SK-N-SH (cell line): ENCODE results near the gene KRT72. TPM values are rescaled to one million over a fixed set of nuclear protein-coding genes. Genes with fewer than 3 reads are reported as not detected.

Experiments
- CTCF ChIA-PET: fragments of 300-600, 350-600 bp; formaldehyde crosslinking; extraction: SDS; loops from one replicate; lab custom pipeline; 2021; lab: Yijun Ruan, JAX
- POLR2A ChIA-PET: fragments of 350-600 bp; sonication (Branson Sonifier 250); formaldehyde crosslinking; extraction: SDS; loops from one replicate; lab custom pipeline; 2020; ENCODE audit warnings: antibody characterized with exemption, inconsistent platforms; lab: Yijun Ruan, JAX
- DNase-seq: peaks from one replicate; pipeline ENCODE4 v3.0.0; 2012
- H2AFZ ChIP-seq: fragments of 200-600 bp; sonication (generic); 2 replicates; pipeline ENCODE4 v1.8.1; 2016; ENCODE audit warnings: antibody characterized with exemption, mild to moderate bottlenecking, low read depth
- H3F3A ChIP-seq: fragments of 200-600 bp; sonication (generic); replicated peaks from 2 replicates; pipeline ENCODE3; 2016; ENCODE audit warnings: antibody characterized with exemption, mild to moderate bottlenecking; ENCODE audit not compliant: insufficient read depth
- H3K27ac ChIP-seq, 2 experiments: fragments of 200-500 bp in 1 of 2; fragments of 200-600 bp in 1 of 2; sonication (Bioruptor generic) in 1 of 2; sonication (generic), shearing (Covaris generic) in 1 of 2; 2 replicates each; pipeline versions ENCODE4 v1.5.1 to v1.6.1; 2014 to 2016; ENCODE audit warnings: low read depth in 2 of 2, inconsistent platforms in 1 of 2, low read length in 1 of 2, mild to moderate bottlenecking in 1 of 2, mixed read lengths in 1 of 2
- H3K27me3 ChIP-seq: fragments of 200-600 bp; sonication (generic), shearing (Covaris generic); 2 replicates; pipeline ENCODE4 v1.6.1; 2016; ENCODE audit warnings: mixed run types; ENCODE audit not compliant: insufficient read depth
- H3K36me3 ChIP-seq, 2 experiments: fragments of 200-500 bp in 1 of 2; fragments of 200-600 bp in 1 of 2; sonication (Bioruptor generic) in 1 of 2; sonication (generic) in 1 of 2; replicated peaks in 1 of 2; 2 replicates each; pipeline versions ENCODE3 to v1.5.1; 2014 to 2016; ENCODE audit warnings: low read length in 1 of 2, mild to moderate bottlenecking in 1 of 2; ENCODE audit not compliant: insufficient read depth in 2 of 2, control insufficient read depth in 1 of 2
- H3K4me1 ChIP-seq, 2 experiments: fragments of 200-500 bp in 1 of 2; fragments of 200-600 bp in 1 of 2; sonication (Bioruptor generic) in 1 of 2; sonication (generic), shearing (Covaris generic) in 1 of 2; 2 replicates each; pipeline versions ENCODE4 v1.5.1 to v1.6.1; 2014 to 2016; ENCODE audit warnings: low read depth in 1 of 2, low read length in 1 of 2, mixed run types in 1 of 2; ENCODE audit not compliant: insufficient read depth in 2 of 2, control insufficient read depth in 1 of 2
- H3K4me2 ChIP-seq: fragments of 200-600 bp; sonication (generic), shearing (Covaris generic); 2 replicates; pipeline ENCODE4 v1.6.1; 2017; ENCODE audit warnings: mixed run types
- H3K4me3 ChIP-seq, 2 experiments: fragments of 200-500 bp in 1 of 2; fragments of 200-600 bp in 1 of 2; sonication (Bioruptor generic) in 1 of 2; sonication (generic), shearing (Covaris generic) in 1 of 2; 2 replicates each; pipeline versions ENCODE4 v1.5.1 to v1.8.1; 2014 to 2016; ENCODE audit warnings: low read depth in 2 of 2, inconsistent platforms in 1 of 2, low read length in 1 of 2, mild to moderate bottlenecking in 1 of 2, mixed read lengths in 1 of 2, moderate library complexity in 1 of 2
- H3K79me2 ChIP-seq: fragments of 200-600 bp; sonication (generic); 2 replicates; pipeline ENCODE4 v1.8.1; 2017; ENCODE audit warnings: mild to moderate bottlenecking; ENCODE audit not compliant: insufficient read depth
- H3K9ac ChIP-seq: fragments of 200-600 bp; sonication (generic); 2 replicates; pipeline ENCODE4 v1.6.1; 2017; ENCODE audit warnings: mixed run types
- H3K9me2 ChIP-seq: fragments of 200-600 bp; sonication (generic); 2 replicates; pipeline ENCODE4 v1.6.1; 2017; ENCODE audit warnings: mixed run types
- H3K9me3 ChIP-seq: fragments of 200-600 bp; sonication (generic); 2 replicates; pipeline ENCODE4 v1.6.1; 2017; ENCODE audit warnings: mixed run types, mild to moderate bottlenecking, moderate library complexity
- H4K20me1 ChIP-seq: fragments of 200-600 bp; sonication (generic); 2 replicates; pipeline ENCODE4 v1.6.1; 2017; ENCODE audit warnings: mild to moderate bottlenecking, mixed run types; ENCODE audit not compliant: insufficient read depth
- ELF1 ChIP-seq: IDR thresholded peaks from 2 replicates; pipeline ENCODE4 v1.4.0; 2012
- EZH2phosphoT487 ChIP-seq: fragments of 200-600 bp; sonication (generic); IDR thresholded peaks from 2 replicates; pipeline ENCODE4 v1.6.1; 2017; ENCODE audit warnings: low read depth, mixed run types, mild to moderate bottlenecking, antibody characterized with exemption, moderate library complexity, borderline replicate concordance
- FOSL2 ChIP-seq: IDR thresholded peaks from 2 replicates; pipeline ENCODE4 v1.4.0; 2012; ENCODE audit warnings: low read depth, mild to moderate bottlenecking, moderate library complexity, borderline replicate concordance
- FOXM1 ChIP-seq: IDR thresholded peaks from 2 replicates; pipeline ENCODE4 v1.4.0; 2012; ENCODE audit warnings: low read depth, mild to moderate bottlenecking
- MXI1 ChIP-seq: IDR thresholded peaks from 2 replicates; pipeline ENCODE4 v1.6.1; 2012; ENCODE audit warnings: mild to moderate bottlenecking, low read depth, low read length, improper control_type of control experiment
- POLR2AphosphoS5 ChIP-seq: IDR thresholded peaks from 2 replicates; pipeline ENCODE4 v1.6.1; 2012; ENCODE audit warnings: low read depth, low read length
- RAD21 ChIP-seq: IDR thresholded peaks from 2 replicates; pipeline ENCODE4 v1.6.1; 2012; ENCODE audit warnings: mild to moderate bottlenecking, low read length
- RCOR1 ChIP-seq: fragments of 150-350 bp; IDR thresholded peaks from 2 replicates; pipeline ENCODE4 v1.6.1; 2017; ENCODE audit warnings: antibody characterized with exemption, low read length
- RXRA ChIP-seq: IDR thresholded peaks from 2 replicates; pipeline ENCODE4 v1.4.0; 2012; ENCODE audit warnings: low read depth, mild to moderate bottlenecking, borderline replicate concordance
- SIN3A ChIP-seq: IDR thresholded peaks from 2 replicates; pipeline ENCODE4 v1.6.1; 2012; ENCODE audit warnings: low read depth, mild to moderate bottlenecking, low read length, moderate library complexity, borderline replicate concordance
- SMC3 ChIP-seq: IDR thresholded peaks from 2 replicates; pipeline ENCODE4 v1.6.1; 2012; ENCODE audit warnings: low read depth, low read length, improper control_type of control experiment
- TAF1 ChIP-seq: IDR thresholded peaks from 2 replicates; pipeline ENCODE4 v1.6.1; 2012; ENCODE audit warnings: low read depth, mild to moderate bottlenecking, low read length, moderate library complexity, borderline replicate concordance
- TEAD4 ChIP-seq: IDR thresholded peaks from 2 replicates; pipeline ENCODE4 v1.4.0; 2012; ENCODE audit warnings: mild to moderate bottlenecking, borderline replicate concordance; ENCODE audit not compliant: insufficient read depth
- WGBS: methylation state at CpG from one replicate; pipeline ENCODE4 v1.1.6; 2017; ENCODE audit warnings: low lambda C conversion rate; 5-methylcytosine and 5-hydroxymethylcytosine counted together
- polyA plus RNA-seq, 3 experiments: library from polyadenylated mRNA; depleted of rRNA; stranded (reverse); fragments of >200 nt; gene quantifications; 2 replicates each; pipeline ENCODE4 v1.2.3, GENCODE V29; 2012
- TF ChIP-seq, protein P1 (sequence below): fragments of 150-350 bp; IDR thresholded peaks from 2 replicates; pipeline ENCODE4 v1.6.1; 2016; ENCODE audit warnings: mild to moderate bottlenecking, low read depth, low read length
- TF ChIP-seq, protein P2 (sequence below): IDR thresholded peaks from 2 replicates; pipeline ENCODE4 v1.4.0; 2012; ENCODE audit warnings: low read depth
- TF ChIP-seq, protein P3 (sequence below): IDR thresholded peaks from 2 replicates; pipeline ENCODE4 v1.6.1; 2012; ENCODE audit warnings: mild to moderate bottlenecking, low read depth, low read length, moderate library complexity
- TF ChIP-seq, protein P4 (sequence below): fragments of 200-600 bp; sonication (generic); IDR thresholded peaks from 2 replicates; pipeline ENCODE4 v1.6.1; 2017; ENCODE audit warnings: antibody characterized with exemption, mild to moderate bottlenecking, moderate library complexity
- TF ChIP-seq, protein P5 (sequence below): fragments of 150-350 bp; IDR thresholded peaks from 2 replicates; pipeline ENCODE4 v1.6.1; 2017; ENCODE audit warnings: antibody characterized with exemption, low read length, low read depth, borderline replicate concordance
- TF ChIP-seq, protein P6 (sequence below): IDR thresholded peaks from 2 replicates; pipeline ENCODE4 v1.4.0; 2012; ENCODE audit warnings: low read depth, borderline replicate concordance

The KRT72 gene
- polyA plus RNA-seq, 1 of the 3 experiments (the other 2 are of a cell fraction) = not detected

DNA sequence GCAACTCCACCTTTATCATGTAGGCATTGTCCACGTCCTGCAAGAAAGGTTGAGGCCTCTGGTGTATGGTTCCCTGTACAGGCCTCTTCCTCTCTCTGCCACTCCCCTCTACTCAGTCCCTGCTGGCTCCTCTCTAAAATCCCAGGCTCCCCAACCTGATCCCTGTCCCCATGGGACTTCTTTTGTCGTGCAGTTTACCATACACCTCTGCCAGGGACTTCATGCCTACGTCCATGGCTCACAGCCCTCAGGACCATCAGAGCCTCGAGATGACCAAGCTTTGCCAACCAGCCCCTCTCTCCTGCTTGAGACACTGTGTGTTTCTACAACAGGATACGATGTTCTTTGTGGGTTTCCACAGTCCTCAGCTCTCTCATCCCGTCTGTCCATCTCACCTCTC is 47.8 kb upstream of the KRT72 start:
- DNase-seq = no peak
- H3K27ac ChIP-seq = no peak overlapping the region
- H3F3A ChIP-seq = no peaks in the 10 kb centered on the region
- H3K27me3 ChIP-seq = peaks cover 48% of the 10 kb centered on the region
- TF ChIP-seq SIN3A (no peak), RXRA (no peak), FOSL2 (no peak), SMC3 (no peak), FOXM1 (no peak), TAF1 (no peak), TEAD4 (no peak), RAD21 (no peak), MXI1 (no peak), EZH2phosphoT487 (no peak), POLR2AphosphoS5 (no peak), ELF1 (no peak), RCOR1 (no peak)
- TF ChIP-seq, protein P1, sequence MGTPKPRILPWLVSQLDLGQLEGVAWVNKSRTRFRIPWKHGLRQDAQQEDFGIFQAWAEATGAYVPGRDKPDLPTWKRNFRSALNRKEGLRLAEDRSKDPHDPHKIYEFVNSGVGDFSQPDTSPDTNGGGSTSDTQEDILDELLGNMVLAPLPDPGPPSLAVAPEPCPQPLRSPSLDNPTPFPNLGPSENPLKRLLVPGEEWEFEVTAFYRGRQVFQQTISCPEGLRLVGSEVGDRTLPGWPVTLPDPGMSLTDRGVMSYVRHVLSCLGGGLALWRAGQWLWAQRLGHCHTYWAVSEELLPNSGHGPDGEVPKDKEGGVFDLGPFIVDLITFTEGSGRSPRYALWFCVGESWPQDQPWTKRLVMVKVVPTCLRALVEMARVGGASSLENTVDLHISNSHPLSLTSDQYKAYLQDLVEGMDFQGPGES = no peak
- TF ChIP-seq, protein P2, sequence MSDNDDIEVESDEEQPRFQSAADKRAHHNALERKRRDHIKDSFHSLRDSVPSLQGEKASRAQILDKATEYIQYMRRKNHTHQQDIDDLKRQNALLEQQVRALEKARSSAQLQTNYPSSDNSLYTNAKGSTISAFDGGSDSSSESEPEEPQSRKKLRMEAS = no peak
- TF ChIP-seq, protein P3, sequence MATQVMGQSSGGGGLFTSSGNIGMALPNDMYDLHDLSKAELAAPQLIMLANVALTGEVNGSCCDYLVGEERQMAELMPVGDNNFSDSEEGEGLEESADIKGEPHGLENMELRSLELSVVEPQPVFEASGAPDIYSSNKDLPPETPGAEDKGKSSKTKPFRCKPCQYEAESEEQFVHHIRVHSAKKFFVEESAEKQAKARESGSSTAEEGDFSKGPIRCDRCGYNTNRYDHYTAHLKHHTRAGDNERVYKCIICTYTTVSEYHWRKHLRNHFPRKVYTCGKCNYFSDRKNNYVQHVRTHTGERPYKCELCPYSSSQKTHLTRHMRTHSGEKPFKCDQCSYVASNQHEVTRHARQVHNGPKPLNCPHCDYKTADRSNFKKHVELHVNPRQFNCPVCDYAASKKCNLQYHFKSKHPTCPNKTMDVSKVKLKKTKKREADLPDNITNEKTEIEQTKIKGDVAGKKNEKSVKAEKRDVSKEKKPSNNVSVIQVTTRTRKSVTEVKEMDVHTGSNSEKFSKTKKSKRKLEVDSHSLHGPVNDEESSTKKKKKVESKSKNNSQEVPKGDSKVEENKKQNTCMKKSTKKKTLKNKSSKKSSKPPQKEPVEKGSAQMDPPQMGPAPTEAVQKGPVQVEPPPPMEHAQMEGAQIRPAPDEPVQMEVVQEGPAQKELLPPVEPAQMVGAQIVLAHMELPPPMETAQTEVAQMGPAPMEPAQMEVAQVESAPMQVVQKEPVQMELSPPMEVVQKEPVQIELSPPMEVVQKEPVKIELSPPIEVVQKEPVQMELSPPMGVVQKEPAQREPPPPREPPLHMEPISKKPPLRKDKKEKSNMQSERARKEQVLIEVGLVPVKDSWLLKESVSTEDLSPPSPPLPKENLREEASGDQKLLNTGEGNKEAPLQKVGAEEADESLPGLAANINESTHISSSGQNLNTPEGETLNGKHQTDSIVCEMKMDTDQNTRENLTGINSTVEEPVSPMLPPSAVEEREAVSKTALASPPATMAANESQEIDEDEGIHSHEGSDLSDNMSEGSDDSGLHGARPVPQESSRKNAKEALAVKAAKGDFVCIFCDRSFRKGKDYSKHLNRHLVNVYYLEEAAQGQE = no peak
- TF ChIP-seq, protein P4, sequence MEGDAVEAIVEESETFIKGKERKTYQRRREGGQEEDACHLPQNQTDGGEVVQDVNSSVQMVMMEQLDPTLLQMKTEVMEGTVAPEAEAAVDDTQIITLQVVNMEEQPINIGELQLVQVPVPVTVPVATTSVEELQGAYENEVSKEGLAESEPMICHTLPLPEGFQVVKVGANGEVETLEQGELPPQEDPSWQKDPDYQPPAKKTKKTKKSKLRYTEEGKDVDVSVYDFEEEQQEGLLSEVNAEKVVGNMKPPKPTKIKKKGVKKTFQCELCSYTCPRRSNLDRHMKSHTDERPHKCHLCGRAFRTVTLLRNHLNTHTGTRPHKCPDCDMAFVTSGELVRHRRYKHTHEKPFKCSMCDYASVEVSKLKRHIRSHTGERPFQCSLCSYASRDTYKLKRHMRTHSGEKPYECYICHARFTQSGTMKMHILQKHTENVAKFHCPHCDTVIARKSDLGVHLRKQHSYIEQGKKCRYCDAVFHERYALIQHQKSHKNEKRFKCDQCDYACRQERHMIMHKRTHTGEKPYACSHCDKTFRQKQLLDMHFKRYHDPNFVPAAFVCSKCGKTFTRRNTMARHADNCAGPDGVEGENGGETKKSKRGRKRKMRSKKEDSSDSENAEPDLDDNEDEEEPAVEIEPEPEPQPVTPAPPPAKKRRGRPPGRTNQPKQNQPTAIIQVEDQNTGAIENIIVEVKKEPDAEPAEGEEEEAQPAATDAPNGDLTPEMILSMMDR = no peak
- TF ChIP-seq, protein P5, sequence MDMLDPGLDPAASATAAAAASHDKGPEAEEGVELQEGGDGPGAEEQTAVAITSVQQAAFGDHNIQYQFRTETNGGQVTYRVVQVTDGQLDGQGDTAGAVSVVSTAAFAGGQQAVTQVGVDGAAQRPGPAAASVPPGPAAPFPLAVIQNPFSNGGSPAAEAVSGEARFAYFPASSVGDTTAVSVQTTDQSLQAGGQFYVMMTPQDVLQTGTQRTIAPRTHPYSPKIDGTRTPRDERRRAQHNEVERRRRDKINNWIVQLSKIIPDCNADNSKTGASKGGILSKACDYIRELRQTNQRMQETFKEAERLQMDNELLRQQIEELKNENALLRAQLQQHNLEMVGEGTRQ = no peak
- TF ChIP-seq, protein P6, sequence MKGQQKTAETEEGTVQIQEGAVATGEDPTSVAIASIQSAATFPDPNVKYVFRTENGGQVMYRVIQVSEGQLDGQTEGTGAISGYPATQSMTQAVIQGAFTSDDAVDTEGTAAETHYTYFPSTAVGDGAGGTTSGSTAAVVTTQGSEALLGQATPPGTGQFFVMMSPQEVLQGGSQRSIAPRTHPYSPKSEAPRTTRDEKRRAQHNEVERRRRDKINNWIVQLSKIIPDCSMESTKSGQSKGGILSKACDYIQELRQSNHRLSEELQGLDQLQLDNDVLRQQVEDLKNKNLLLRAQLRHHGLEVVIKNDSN = no peak
- no peaks in the 10 kb centered on the region for H3K4me1 ChIP-seq
- WGBS = 5% methylated on average over 6 of the region's 6 CpGs
- no peak overlapping the region for H3K4me3 ChIP-seq
- ChIA-PET CTCF (no interaction called here), POLR2A (no interaction called here)
- no peaks in the 10 kb centered on the region for H3K9me2 ChIP-seq
- no peaks in the 10 kb centered on the region for H3K9me3 ChIP-seq
- H4K20me1 ChIP-seq = no peaks in the 10 kb centered on the region
- H3K36me3 ChIP-seq = no peaks in the 10 kb centered on the region
- no peak overlapping the region for H3K9ac ChIP-seq
- H2AFZ ChIP-seq = no peak overlapping the region
- H3K4me2 ChIP-seq = no peak overlapping the region
- H3K79me2 ChIP-seq = no peaks in the 10 kb centered on the region
